Lung (tissue), 12 donors: ENCODE data around the gene NOXA1. TPM values are rescaled to one million over a fixed set of nuclear protein-coding genes. Genes with fewer than 3 reads are reported as not detected.

Experiments used
- ATAC-seq: fragments of 200-7000 bp; cut with Tn5 transposase; one replicate; pipeline ENCODE4 v1.9.1; 2020; ENCODE audit warnings: moderate number of reproducible peaks; ENCODE audit not compliant: insufficient read depth, low FRiP score
- DNase-seq, 3 donors: peaks; one replicate each; pipeline ENCODE4 v3.0.0-alpha.2; 2013 to 2017
- H3K27ac ChIP-seq, 2 donors: one replicate each; pipeline ENCODE4 v1.5.1; 2013; ENCODE audit warnings: mild to moderate bottlenecking in 2 of 2, moderate library complexity in 2 of 2, control low read depth in 1 of 2, inconsistent platforms in 1 of 2, low read depth in 1 of 2, low read length in 1 of 2
- H3K27me3 ChIP-seq, 3 donors: one replicate each; pipeline ENCODE4 v1.5.1; 2013; ENCODE audit warnings: low read length in 2 of 3; ENCODE audit not compliant: control insufficient read depth in 3 of 3, insufficient read depth in 3 of 3
- H3K36me3 ChIP-seq, 4 donors: one replicate each; pipeline ENCODE4 v1.5.1; 2013; ENCODE audit warnings: low read length in 4 of 4, mild to moderate bottlenecking in 1 of 4, moderate library complexity in 1 of 4; ENCODE audit not compliant: control insufficient read depth in 4 of 4, insufficient read depth in 4 of 4
- H3K4me1 ChIP-seq, 5 donors: one replicate each; pipeline ENCODE4 v1.5.1; 2013; ENCODE audit warnings: low read length in 5 of 5, mild to moderate bottlenecking in 2 of 5, moderate library complexity in 1 of 5; ENCODE audit not compliant: control insufficient read depth in 5 of 5, insufficient read depth in 5 of 5
- H3K4me3 ChIP-seq: one replicate; pipeline ENCODE4 v1.5.1; 2013; ENCODE audit warnings: mild to moderate bottlenecking, control low read depth, moderate library complexity
- H3K9ac ChIP-seq, 2 donors: one replicate each; pipeline ENCODE4 v1.5.1; 2013; ENCODE audit warnings: low read length in 2 of 2, control low read depth in 1 of 2; ENCODE audit not compliant: insufficient read depth in 1 of 2
- H3K9me3 ChIP-seq, 4 donors: one replicate each; pipeline ENCODE4 v1.5.1; 2013; ENCODE audit warnings: low read length in 3 of 4, mild to moderate bottlenecking in 1 of 4, moderate library complexity in 1 of 4; ENCODE audit not compliant: control insufficient read depth in 4 of 4, insufficient read depth in 3 of 4
- WGBS, 2 donors: extraction: QIAGEN DNeasy Blood & Tissue Kit; methylation state at CpG; one replicate each; pipeline ENCODE4 v1.1.7; 2013; 5-methylcytosine and 5-hydroxymethylcytosine counted together
- polyA plus RNA-seq, 2 donors: library from polyadenylated mRNA; stranded (reverse); fragments of 200-250 nt; gene quantifications; one replicate each; pipeline ENCODE4 v1.2.1, GENCODE V29; 2013
- total RNA-seq, 2 donors: library from RNA; depleted of rRNA in 1 of 2; stranded (reverse); fragments of >200 nt in 1 of 2; gene quantifications; one replicate each; pipeline ENCODE4 v1.2.1, GENCODE V29; 2014 to 2021
- TF ChIP-seq, protein P1 (sequence below): IDR thresholded peaks from 2 replicates; pipeline ENCODE4 v1.5.1; 2012; ENCODE audit warnings: mild to moderate bottlenecking; ENCODE audit errors: control extremely low read depth, extremely low read depth
- donor health status: control.
- donor health status: control.
- donor health status: Bipolar disorder and iron deficiency.
- donor health status: healthy.
- donor health status: DM: yes; HTN: yes; CAD: no.

NOXA1 gene
- total and polyA plus RNA-seq, 4 donors, result 2.1 to 11.7 (median 6.6) TPM

GRCh38 chr9:137416006-137416562, 7.1 kb upstream of the NOXA1 start:
- no peak overlapping the region for H3K9ac ChIP-seq
- peaks cover 0 to 3% (median 0%) of the 10 kb centered on the region in 4 donors for H3K36me3 ChIP-seq
- TF ChIP-seq, protein P1, sequence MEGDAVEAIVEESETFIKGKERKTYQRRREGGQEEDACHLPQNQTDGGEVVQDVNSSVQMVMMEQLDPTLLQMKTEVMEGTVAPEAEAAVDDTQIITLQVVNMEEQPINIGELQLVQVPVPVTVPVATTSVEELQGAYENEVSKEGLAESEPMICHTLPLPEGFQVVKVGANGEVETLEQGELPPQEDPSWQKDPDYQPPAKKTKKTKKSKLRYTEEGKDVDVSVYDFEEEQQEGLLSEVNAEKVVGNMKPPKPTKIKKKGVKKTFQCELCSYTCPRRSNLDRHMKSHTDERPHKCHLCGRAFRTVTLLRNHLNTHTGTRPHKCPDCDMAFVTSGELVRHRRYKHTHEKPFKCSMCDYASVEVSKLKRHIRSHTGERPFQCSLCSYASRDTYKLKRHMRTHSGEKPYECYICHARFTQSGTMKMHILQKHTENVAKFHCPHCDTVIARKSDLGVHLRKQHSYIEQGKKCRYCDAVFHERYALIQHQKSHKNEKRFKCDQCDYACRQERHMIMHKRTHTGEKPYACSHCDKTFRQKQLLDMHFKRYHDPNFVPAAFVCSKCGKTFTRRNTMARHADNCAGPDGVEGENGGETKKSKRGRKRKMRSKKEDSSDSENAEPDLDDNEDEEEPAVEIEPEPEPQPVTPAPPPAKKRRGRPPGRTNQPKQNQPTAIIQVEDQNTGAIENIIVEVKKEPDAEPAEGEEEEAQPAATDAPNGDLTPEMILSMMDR, result no peak
- H3K27ac ChIP-seq, result peak overlapping the region in 1 of 2 donors; percentile 32
- ATAC-seq (no peak), DNase-seq (no peak)
- H3K9me3 ChIP-seq, result no peaks in the 10 kb centered on the region
- H3K4me3 ChIP-seq, result no peak overlapping the region
- H3K4me1 ChIP-seq, result peaks cover 0 to 4% (median 0%) of the 10 kb centered on the region in 5 donors
- 97% methylated on average over 23 of the region's 23 CpGs for WGBS, 2 donors
- no peaks in the 10 kb centered on the region for H3K27me3 ChIP-seq

GRCh38 chr9:137416563-137417151, 6.5 kb upstream of the NOXA1 start:
- Histone ChIP-seq H3K27ac (peak overlapping the region in 1 of 2 donors; percentile 32), H3K27me3 (no peaks in the 10 kb centered on the region), H3K9ac (no peak overlapping the region), H3K36me3 (peaks cover 0 to 3% (median 0%) of the 10 kb centered on the region in 4 donors), H3K9me3 (no peaks in the 10 kb centered on the region), H3K4me3 (no peak overlapping the region), H3K4me1 (peaks cover 0 to 5% (median 3%) of the 10 kb centered on the region in 5 donors)
- 88 to 95% methylated on average over 36 to 45 of the region's 45 CpGs for WGBS, 2 donors
- DNase-seq (no peak), ATAC-seq (no peak)
- TF ChIP-seq, protein P1, result no peak

- DNase-seq (peak in 1 of 3 donors; percentile 22), ATAC-seq (no peak)
- no peaks in the 10 kb centered on the region for H3K27me3 ChIP-seq
- no peak overlapping the region for H3K9ac ChIP-seq
- H3K4me1 ChIP-seq, result peaks cover 0 to 12% (median 3%) of the 10 kb centered on the region in 5 donors
- H3K4me3 ChIP-seq, result peak overlapping the region; percentile 6
- 80 to 92% methylated on average over 98 to 99 of the region's 99 CpGs for WGBS, 2 donors
- H3K36me3 ChIP-seq, result peaks cover 0 to 3% (median 0%) of the 10 kb centered on the region in 4 donors
- TF ChIP-seq, protein P1, result no peak
- no peaks in the 10 kb centered on the region for H3K9me3 ChIP-seq
- peak overlapping the region in 1 of 2 donors; percentile 15 for H3K27ac ChIP-seq
These were observed 5.8 kb upstream of the NOXA1 start for GRCh38 chr9:137417161-137418021.
